Measurements from ENCODE around the gene TMEM9.
A peak's percentile ranks its signal among the peaks of the same experiment; 100 is the strongest.

TMEM9 gene

GRCh38 chr1:201154389-201155165 is at the start of gene TMEM9:
Gene TMEM9, minus strand, starts transcription at chr1:201154474. Its CDS starts 551 bp downstream, at chr1:201153923.
- peak; percentile 97 to 99 (median 98) for DNase-seq (ENCODE audit: low read depth in 2 of 3, low spot score in 1 of 3)

DNA sequence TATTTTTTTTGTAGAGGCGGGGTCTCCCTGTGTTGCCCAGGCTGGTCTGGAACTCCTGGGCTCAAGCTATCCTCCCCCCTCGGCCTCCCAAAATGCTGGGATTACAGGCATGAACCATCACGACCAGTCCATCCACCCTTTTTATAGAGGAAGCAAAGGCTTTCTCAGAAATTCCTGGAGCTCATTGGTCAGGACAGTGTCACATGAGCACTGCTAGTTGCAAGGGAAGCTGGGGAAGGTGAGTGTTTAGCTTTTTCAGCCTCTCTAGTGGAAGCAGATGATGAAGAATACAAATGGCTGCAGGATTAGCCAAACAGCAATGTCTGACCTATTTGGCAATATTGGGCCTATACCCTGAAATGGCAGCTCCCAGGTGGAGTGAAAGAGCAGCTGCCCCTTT is 44.3 kb upstream of the TMEM9 start:
- DNase-seq (ENCODE audit: low read depth in 2 of 3, low spot score in 1 of 3), result no peak

DNA sequence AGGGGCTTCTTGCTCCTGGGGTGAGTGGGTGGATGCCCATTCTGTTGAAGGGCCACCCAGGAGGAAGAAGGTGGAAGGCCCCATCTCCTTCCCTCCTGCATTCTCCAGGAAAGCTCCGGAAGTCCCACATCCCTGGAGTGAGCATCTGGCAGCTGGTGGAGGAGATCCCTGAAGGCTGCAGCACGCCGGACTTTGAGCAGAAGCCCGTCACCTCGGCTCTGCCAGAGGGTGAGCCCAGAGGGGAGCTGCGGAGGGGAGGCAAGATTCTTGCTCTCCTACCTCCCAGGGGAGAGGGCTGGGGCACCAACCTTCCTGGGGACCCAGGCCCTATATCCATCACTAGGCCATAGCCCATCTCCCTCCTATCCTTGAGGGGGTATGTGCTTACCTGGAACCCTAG is 39.8 kb upstream of the TMEM9 start:
- no peak for DNase-seq (ENCODE audit: low read depth in 2 of 3, low spot score in 1 of 3)

GRCh38 chr1:201192261-201192788 is 38.1 kb upstream of the TMEM9 start:
- DNase-seq (ENCODE audit: low read depth in 2 of 3, low spot score in 1 of 3), result no peak

DNA sequence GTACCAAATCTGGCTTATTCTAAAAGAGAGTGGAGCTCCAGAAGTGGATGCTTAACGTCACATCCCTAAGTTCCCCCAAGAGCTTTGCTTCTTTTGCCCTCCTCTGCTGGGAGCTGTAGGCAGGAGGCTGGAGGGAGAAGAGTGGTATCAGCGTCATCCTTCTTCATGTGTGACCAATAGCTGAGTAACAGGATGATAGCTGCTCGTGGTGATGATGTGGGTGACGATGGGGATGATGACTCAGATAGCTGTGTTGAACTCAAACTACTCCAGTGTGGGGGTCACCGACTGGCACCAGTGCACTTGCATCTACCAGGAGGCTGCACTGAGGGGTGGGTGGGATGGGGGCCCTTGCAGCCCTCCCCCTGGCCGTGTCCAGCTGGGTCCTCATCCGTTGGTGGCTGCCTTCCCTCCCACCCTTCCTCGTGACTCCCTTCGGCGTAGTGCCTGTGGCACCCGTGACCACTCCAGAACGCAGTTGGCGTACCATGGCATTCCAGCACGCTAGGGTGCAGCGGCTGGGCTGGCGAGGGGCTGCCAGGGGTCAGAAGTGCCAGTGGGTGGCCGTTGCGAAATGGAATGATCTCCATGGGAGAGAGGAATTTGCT is 37.5 kb upstream of the TMEM9 start:
- DNase-seq (ENCODE audit: low read depth in 2 of 3, low spot score in 1 of 3), result peak; percentile 23 to 40 (median 36)

GRCh38 chr1:201190624-201191051 is 36.4 kb upstream of the TMEM9 start, which contains the start of gene IGFN1:
Gene IGFN1, plus strand, starts transcription at chr1:201190824. Its CDS starts 2,470 bp downstream, at chr1:201193294.
- DNase-seq (ENCODE audit: low read depth in 2 of 3, low spot score in 1 of 3), result no peak

- DNase-seq (ENCODE audit: low read depth in 2 of 3, low spot score in 1 of 3), result no peak
These were observed 35.7 kb upstream of the TMEM9 start for GRCh38 chr1:201190005-201190404.

- no peak for DNase-seq (ENCODE audit: low read depth in 2 of 3, low spot score in 1 of 3)
These were observed 34.8 kb upstream of the TMEM9 start for GRCh38 chr1:201189085-201189484.

DNA sequence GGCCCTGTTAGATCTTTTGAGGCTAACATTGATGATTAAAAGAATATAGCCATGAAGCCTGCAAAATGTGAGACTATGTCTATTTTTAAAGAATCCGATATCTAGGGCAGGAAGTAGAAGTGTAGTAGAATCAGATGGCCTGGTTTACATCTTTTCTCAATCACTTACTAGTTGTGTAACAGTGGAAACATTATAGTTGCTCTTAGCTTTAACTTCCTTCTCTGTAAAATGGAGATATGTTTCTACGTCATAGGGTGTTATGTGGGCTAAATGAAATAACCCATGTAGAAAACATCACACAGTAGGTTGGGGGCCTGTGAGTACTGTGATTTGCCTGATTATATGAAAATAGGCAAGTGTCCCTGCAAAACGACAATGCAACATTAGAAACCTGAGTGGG is 31.9 kb upstream of the TMEM9 start:
- DNase-seq (ENCODE audit: low read depth in 2 of 3, low spot score in 1 of 3), result no peak

DNA sequence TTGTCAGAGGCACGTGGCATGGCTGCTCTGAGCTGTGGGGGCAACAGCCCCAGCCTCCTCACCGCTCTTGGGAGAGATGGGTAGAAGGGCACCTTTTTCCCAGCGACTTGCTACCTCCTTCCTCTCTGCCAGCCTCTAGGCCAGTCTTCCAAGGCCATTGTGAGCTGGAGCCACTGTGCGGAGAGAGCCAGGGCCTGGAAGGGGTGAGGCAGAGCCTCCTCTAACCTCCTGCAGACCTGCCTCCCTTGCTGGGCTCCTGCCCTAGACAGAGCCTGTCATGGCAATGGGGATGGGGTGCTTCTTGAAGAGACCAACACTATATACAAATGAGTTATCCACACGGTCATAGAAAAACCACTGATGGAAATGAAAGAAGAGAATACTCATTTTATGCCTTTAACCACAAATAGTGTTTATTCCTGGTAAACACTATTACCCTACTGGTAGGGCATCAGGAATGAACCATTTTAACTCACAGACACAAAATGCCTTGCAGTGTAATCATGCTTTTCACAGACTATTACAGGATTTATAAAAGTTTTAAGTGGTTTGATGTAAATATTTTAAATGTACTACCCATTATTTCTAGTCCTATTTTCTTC is 31.4 kb upstream of the TMEM9 start:
- no peak for DNase-seq (ENCODE audit: low read depth in 2 of 3, low spot score in 1 of 3)

- DNase-seq (ENCODE audit: low read depth in 2 of 3, low spot score in 1 of 3), result no peak
These were observed 30.8 kb upstream of the TMEM9 start for GRCh38 chr1:201185123-201185453.

DNA sequence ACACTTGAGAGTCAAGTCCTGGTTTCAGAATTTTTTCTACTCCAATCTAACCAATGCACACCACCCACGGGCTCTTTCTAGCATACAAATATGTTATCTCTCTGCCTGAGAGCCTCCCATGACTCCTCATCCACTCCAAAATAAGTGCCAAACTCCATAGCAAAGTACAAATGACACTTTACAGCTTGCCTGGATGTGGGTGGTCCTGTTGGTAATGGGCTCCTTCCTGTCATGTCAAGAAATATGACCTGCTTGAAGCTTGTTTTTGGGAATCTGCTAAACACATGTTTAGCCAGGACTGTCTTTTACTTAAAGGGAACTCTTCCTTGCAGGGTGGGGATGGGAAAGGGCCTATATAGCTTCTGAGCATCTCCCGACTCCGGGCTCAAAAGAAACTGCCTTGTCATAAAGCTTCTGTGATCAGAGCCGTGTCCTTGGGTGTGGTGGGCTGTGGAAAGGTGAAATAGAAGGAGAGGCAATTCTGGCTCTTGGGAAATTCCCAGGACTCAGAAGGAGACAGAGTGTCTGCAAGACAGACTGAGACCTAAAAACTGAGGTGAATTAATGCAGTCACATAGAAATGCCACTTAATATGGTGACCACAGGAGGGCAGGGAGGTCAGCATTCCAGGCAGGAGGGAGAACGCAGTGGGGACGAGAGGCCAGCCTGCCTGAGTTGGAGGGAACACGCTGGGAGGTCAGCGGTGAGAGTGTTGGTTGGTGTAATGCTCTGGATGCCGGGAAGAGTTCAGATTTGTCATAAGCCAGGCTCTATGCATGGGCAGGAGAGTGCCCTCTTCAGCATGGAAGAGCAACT is 30.2 kb upstream of the TMEM9 start:
- no peak for DNase-seq (ENCODE audit: low read depth in 2 of 3, low spot score in 1 of 3)

DNA sequence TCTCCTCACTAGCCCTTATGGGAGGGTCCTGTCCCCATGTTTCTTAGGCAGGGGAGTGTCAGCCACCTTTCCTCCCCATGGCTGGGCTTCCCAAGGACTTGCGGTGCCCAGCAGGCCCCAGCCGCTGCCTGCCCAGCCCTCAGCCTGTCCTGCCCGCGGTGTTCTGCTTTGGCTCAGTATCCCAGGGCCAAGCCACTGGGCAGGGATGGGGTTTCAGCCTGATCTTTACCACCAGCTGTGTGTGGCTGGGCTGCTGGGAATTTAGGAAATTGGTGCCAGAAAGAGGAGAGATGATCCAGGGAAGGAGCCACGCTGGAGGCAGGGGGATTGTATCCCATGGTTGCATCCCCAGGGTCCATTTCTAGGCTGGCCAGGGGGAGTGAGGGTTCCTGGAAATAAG is 29.5 kb upstream of the TMEM9 start:
- DNase-seq (ENCODE audit: low read depth in 2 of 3, low spot score in 1 of 3), result no peak

DNA sequence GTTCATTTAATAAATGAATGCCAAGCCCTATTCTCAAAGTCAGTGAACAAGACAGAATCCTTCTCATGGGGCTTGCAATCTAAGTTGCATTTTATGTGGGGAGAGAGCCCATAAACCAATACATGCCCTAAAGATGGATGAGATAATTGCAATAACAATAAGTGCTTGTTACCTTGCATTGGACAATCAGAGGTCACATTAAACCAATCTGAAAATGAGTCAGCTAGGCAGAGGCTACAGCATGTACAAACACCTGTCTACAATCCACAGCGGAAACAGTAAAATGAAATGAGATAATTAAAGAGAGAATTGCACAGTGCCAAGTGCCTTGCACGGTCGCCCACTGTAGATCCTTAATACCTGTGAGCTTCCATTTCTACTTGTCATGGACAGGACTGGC is 28.9 kb upstream of the TMEM9 start:
- DNase-seq (ENCODE audit: low read depth in 2 of 3, low spot score in 1 of 3), result no peak

DNA sequence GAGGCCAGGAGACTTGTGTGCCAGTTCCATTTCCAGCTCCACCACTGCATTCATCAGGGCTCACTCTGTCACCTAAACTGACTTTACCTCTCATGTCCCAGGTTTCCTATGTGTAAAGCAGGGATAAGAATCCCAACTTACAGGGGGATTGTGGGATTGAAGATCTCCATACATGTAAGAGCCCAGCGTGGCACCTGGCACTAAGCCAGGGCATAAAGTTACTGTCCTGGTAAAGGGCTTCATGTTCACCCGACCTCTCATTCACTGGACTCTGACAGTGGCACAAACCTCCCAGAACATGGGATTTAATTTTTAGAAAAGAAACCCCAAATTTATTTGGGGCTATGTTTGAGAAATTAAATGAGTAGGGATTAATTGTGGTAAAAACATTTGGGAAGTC is 27.5 kb upstream of the TMEM9 start:
- DNase-seq (ENCODE audit: low read depth in 2 of 3, low spot score in 1 of 3), result no peak

- no peak for DNase-seq (ENCODE audit: low read depth in 2 of 3, low spot score in 1 of 3)
These were observed 27.0 kb upstream of the TMEM9 start for GRCh38 chr1:201181323-201181722.

DNA sequence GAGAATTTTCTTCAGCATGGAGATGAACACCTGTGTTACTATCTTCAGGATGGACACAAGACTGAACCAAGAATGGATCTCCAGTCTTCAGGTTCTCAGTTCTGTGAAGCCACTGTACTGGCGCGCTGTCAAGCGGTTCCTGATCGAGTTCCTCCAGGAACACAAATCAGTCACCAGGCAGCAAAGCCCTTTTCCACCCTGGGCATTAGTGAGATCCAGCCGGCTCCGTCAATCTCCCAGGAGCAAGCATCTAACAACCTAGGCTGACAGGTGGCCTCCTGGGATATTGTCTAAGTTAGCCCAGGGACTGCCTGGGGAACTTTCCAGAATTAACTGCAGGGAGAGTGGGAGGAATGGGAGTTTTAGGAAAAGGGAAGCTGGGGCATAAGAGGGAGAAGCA is 26.6 kb upstream of the TMEM9 start:
- no peak for DNase-seq (ENCODE audit: low read depth in 2 of 3, low spot score in 1 of 3)

GRCh38 chr1:201180141-201180540 is 25.9 kb upstream of the TMEM9 start:
- DNase-seq (ENCODE audit: low read depth in 2 of 3, low spot score in 1 of 3), result no peak

DNA sequence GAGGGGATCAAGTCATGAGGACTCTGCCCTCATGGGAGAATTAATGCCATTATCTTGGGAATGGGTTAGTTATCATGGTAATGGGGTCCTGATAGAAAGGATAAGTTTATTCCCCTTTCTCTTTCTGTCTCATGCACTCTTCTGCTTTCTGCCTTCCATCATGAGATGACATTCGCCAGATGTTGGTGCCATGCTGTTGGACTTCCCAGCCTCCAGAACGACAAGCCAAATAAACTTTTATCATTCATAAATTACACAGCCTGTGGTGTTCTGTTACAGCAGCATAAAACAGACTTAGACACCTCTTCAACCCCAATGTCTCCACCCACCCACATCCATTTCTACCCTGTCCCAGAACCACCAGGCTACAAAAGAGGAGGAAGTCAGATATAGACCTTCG is 24.4 kb upstream of the TMEM9 start:
- DNase-seq (ENCODE audit: low read depth in 2 of 3, low spot score in 1 of 3), result no peak

DNA sequence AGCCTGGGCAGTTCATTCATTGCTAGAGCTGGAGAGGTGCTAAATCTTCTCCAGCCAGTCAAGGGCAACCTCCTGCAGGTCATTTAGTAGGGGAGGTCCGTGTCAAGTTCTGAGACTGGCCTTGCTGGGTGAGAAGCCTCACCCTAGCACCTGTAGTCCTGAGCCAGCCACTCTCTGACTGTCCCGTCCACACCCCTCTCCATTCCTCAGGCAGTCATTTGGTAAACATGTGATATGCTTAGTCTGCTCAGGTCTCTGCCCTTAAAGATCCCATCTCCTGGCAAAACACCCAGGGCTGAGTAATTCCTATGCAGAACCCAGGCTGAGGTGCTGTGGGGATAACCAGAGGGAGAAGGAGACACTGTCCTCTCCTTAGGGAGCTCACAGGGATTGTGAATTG is 22.7 kb upstream of the TMEM9 start:
- no peak for DNase-seq (ENCODE audit: low read depth in 2 of 3, low spot score in 1 of 3)

DNA sequence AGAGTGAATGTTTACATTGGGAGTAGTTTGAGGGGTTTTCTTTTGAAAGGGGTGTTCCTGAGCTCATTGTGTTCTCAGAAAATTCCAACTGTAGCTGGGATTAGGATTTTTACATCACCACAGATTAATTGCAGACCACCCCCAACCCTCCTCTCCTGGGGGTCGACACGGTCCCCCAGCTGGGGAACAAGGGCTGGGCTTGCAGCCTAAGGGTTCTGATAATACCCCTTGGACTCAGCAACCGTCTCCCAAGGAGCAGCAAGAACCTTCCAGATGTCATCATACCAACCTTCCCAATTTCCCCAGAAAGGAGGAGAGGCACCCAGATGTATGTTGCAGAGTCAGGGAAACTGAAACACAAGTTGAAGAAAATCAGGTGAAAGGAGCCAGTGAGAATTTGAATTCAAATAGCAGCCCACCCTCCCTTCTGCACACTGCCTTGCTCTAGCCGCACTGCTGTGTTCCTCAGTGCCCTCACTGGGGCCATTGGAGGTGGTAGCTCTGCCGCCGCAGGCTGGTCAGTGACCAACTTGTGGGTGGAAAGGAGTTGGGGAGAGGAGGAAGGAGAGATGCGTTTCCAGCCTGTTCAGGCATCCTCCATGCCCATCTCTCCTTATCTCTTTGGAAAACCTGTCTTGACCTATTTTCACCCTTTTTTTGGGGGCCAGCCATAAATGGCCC is 21.7 kb upstream of the TMEM9 start:
- no peak for DNase-seq (ENCODE audit: low read depth in 2 of 3, low spot score in 1 of 3)

All from stimulated activated CD4-positive, alpha-beta T cell treated with anti-CD3 and anti-CD28 coated beads, Interleukin-12 subunit alpha, Interleukin-12 subunit beta, amount 100 ng/mL, for 48 hours (primary cell).